K562 (cell line): Measurements from ENCODE around the gene CD99L2. TPM values are rescaled to one million over a fixed set of nuclear protein-coding genes. Genes with fewer than 3 reads are reported as not detected.

Experiments used
- ATAC-seq: fragments of 200-7000 bp; cut with Tn5 transposase; 3 replicates; pipeline ENCODE4 v1.9.1; 2020; ENCODE audit warnings: moderate library complexity
- BruUV-seq: library from RNA; stranded (reverse); fragments of 400-500 nt; replicated peaks from 2 replicates; lab custom pipeline; 2021; lab: Mats Ljungman, UMichigan
- CTCF ChIA-PET: fragments of 300-600 bp; formaldehyde crosslinking; extraction: SDS; loops from one replicate; lab custom pipeline; 2021; ENCODE audit warnings: low intra/inter-chr PET ratio; lab: Yijun Ruan, JAX
- POLR2A ChIA-PET: fragments of 300-600, 350-650 bp; sonication (Branson Sonifier 250); formaldehyde crosslinking; extraction: SDS; loops from one replicate; lab custom pipeline; 2021; ENCODE audit warnings: antibody characterized with exemption, inconsistent platforms; lab: Yijun Ruan, JAX
- DNase-seq, 4 experiments: peaks; one replicate each; pipeline versions ENCODE4 v3.0.0 to v3.0.0-alpha.2; 2011 to 2018; ENCODE audit warnings: low spot score in 3 of 4, mixed read lengths in 3 of 4; ENCODE audit errors: extremely low read depth in 1 of 4
- FAIRE-seq: peaks from 2 replicates; lab custom pipeline; 2011; peaks lifted over from hg19 to GRCh38; lab: Jason Lieb, UNC
- H2AFZ ChIP-seq: 2 replicates; pipeline ENCODE4 v1.6.0; 2011; ENCODE audit warnings: low read depth, low read length, control low read depth, inconsistent platforms
- H3K27ac ChIP-seq: fragments of 200-600 bp; 3 replicates; pipeline ENCODE4 v1.8.0; 2011; ENCODE audit warnings: low read depth, mild to moderate bottlenecking, control low read depth, inconsistent platforms, low read length, moderate library complexity, mixed read lengths; ENCODE audit errors: extremely low read depth
- H3K27me3 ChIP-seq, 2 experiments: fragments of 300-600 bp in 1 of 2; 2 replicates in 1 of 2; 3 replicates in 1 of 2; pipeline versions ENCODE4 v1.6.0 to v1.8.0; 2011; ENCODE audit warnings: inconsistent platforms in 2 of 2, low read length in 2 of 2, mild to moderate bottlenecking in 1 of 2, mixed read lengths in 1 of 2, moderate library complexity in 1 of 2; ENCODE audit not compliant: control insufficient read depth in 2 of 2, insufficient read depth in 2 of 2
- H3K36me3 ChIP-seq: fragments of 300-600 bp; 3 replicates; pipeline ENCODE4 v1.8.0; 2011; ENCODE audit warnings: mild to moderate bottlenecking, low read length, inconsistent platforms; ENCODE audit not compliant: control insufficient read depth, insufficient read depth
- H3K4me1 ChIP-seq, 2 experiments: fragments of 200-600 bp in 1 of 2; replicated peaks in 1 of 2; 2 replicates in 1 of 2; 3 replicates in 1 of 2; pipeline versions ENCODE4 v1.5.1 to v1.8.0; 2011; ENCODE audit warnings: inconsistent platforms in 2 of 2, low read length in 2 of 2, mild to moderate bottlenecking in 1 of 2, mixed read lengths in 1 of 2, moderate library complexity in 1 of 2; ENCODE audit not compliant: control insufficient read depth in 2 of 2, insufficient read depth in 2 of 2
- H3K4me2 ChIP-seq: 2 replicates; pipeline ENCODE4 v1.6.1; 2011; ENCODE audit warnings: low read length, control low read depth, inconsistent platforms, mixed read lengths; ENCODE audit not compliant: insufficient read depth
- H3K4me3 ChIP-seq: fragments of 200-600 bp; sonication (generic), shearing (Covaris generic); 2 replicates; pipeline ENCODE4 v1.5.1; 2016; ENCODE audit warnings: control low read depth, inconsistent platforms
- H3K79me2 ChIP-seq: fragments of 200-600 bp; 3 replicates; pipeline ENCODE4 v1.8.0; 2011; ENCODE audit warnings: low read length, inconsistent platforms; ENCODE audit not compliant: control insufficient read depth, insufficient read depth
- H3K9ac ChIP-seq, 2 experiments: 2 replicates each; pipeline versions ENCODE4 v1.6.0 to v1.6.1; 2011; ENCODE audit warnings: low read depth in 2 of 2, low read length in 2 of 2, control low read depth in 1 of 2, inconsistent platforms in 1 of 2, mild to moderate bottlenecking in 1 of 2, mixed read lengths in 1 of 2; ENCODE audit not compliant: insufficient read depth in 1 of 2
- H3K9me1 ChIP-seq: one replicate; pipeline ENCODE4 v1.6.0; 2011; ENCODE audit warnings: inconsistent platforms, mild to moderate bottlenecking, low read length, moderate library complexity; ENCODE audit not compliant: control insufficient read depth, insufficient read depth
- H3K9me3 ChIP-seq: replicated peaks from 2 replicates; pipeline ENCODE4 v1.5.1; 2011; ENCODE audit warnings: low read depth, low read length, inconsistent platforms; ENCODE audit not compliant: control insufficient read depth, insufficient read depth
- H4K20me1 ChIP-seq: replicated peaks from 2 replicates; pipeline ENCODE4 v1.6.1; 2011; ENCODE audit warnings: low read length, inconsistent platforms, mixed read lengths; ENCODE audit not compliant: control insufficient read depth, insufficient read depth
- HNRNPH1 ChIP-seq: fragments of 200-400 bp; formaldehyde crosslinking; optimal IDR thresholded peaks from 2 replicates; pipeline ENCODE3; 2017; ENCODE audit warnings: low read depth, mild to moderate bottlenecking, low read length, moderate library complexity
- KHSRP ChIP-seq: fragments of 450-650 bp; IDR thresholded peaks from 2 replicates; pipeline ENCODE4 v1.6.1; 2017
- MEIS2 ChIP-seq: fragments of 450-650 bp; IDR thresholded peaks from 2 replicates; pipeline ENCODE4 v1.6.1; 2014; ENCODE audit warnings: mild to moderate bottlenecking; ENCODE audit not compliant: partially characterized antibody
- MTA1 ChIP-seq: fragments of 450-650 bp; IDR thresholded peaks from 2 replicates; pipeline ENCODE4 v1.6.1; 2017; ENCODE audit warnings: borderline replicate concordance
- MTA2 ChIP-seq: fragments of 450-650 bp; IDR thresholded peaks from 2 replicates; pipeline ENCODE4 v1.6.1; 2016; ENCODE audit warnings: low read depth
- NFATC3 ChIP-seq: fragments of 450-650 bp; IDR thresholded peaks from 2 replicates; pipeline ENCODE4 v1.6.1; 2017; ENCODE audit warnings: mild to moderate bottlenecking
- NR2C2 ChIP-seq, 2 experiments: fragments of 200-800 bp in 1 of 2; sonication (Bioruptor generic) in 1 of 2; sonication (generic) in 1 of 2; formaldehyde crosslinking in 1 of 2; IDR thresholded peaks; 2 replicates each; pipeline versions ENCODE4 v1.6.1 to v1.8.0; 2016 to 2022; ENCODE audit warnings: mild to moderate bottlenecking in 1 of 2, missing compliant biosample characterization in 1 of 2, missing genetic modification characterization in 1 of 2, missing genetic modification reagents in 1 of 2
- NR4A1 ChIP-seq, 2 experiments: fragments of 250-450 bp in 1 of 2; fragments of 450-650 bp in 1 of 2; sonication (Bioruptor Pico) in 1 of 2; IDR thresholded peaks; 2 replicates each; pipeline versions ENCODE4 v1.4.0 to v1.6.1; 2016 to 2020; ENCODE audit warnings: mild to moderate bottlenecking in 2 of 2, missing compliant biosample characterization in 1 of 2, missing genetic modification characterization in 1 of 2, moderate library complexity in 1 of 2
- RBM17 ChIP-seq: fragments of 200-400 bp; formaldehyde crosslinking; IDR thresholded peaks from 2 replicates; pipeline ENCODE4 v1.6.1; 2017; ENCODE audit warnings: low read depth, mild to moderate bottlenecking, low read length, borderline replicate concordance
- TAF9B ChIP-seq: fragments of 450-650 bp; IDR thresholded peaks from 2 replicates; pipeline ENCODE4 v1.6.1; 2018; ENCODE audit warnings: mild to moderate bottlenecking; ENCODE audit not compliant: partially characterized antibody
- TCFL5 ChIP-seq: fragments of 250-450 bp; sonication (Bioruptor Pico); conservative IDR thresholded peaks from 2 replicates; pipeline ENCODE4 v1.6.1; 2021; ENCODE audit warnings: mild to moderate bottlenecking, moderate library complexity, matching md5 sums
- ZNF707 ChIP-seq: fragments of 250-450 bp; sonication (Bioruptor Pico); conservative IDR thresholded peaks from 2 replicates; pipeline ENCODE4 v1.8.0; 2022; ENCODE audit warnings: inconsistent platforms, mild to moderate bottlenecking, moderate library complexity
- WGBS: fragments of 100-300 bp; shearing (Covaris generic); methylation state at CpG from one replicate; pipeline ENCODE4 v1.1.6; 2016; ENCODE audit warnings: low coverage, mixed read lengths; ENCODE audit not compliant: insufficient coverage; ENCODE audit errors: missing lambda C conversion rate; 5-methylcytosine and 5-hydroxymethylcytosine counted together
- in situ Hi-C: fragments of 300-500 bp; cut with MboI; formaldehyde crosslinking; loops from 4 replicates; pipeline ENCODE4 v1.15.0; 2018; ENCODE audit warnings: inconsistent platforms, mixed read lengths
- intact Hi-C: fragments of 100-400 bp; cut with micrococcal nuclease; formaldehyde crosslinking; loops from 2 replicates; pipeline ENCODE4 v1.14.2; 2022
- polyA plus RNA-seq, 8 experiments: library from polyadenylated mRNA; depleted of rRNA in 4 of 8; stranded (reverse) in 5 of 8; unstranded in 3 of 8; fragments of >200 nt; fragmentation: Nextera tagmentation in 2 of 8; fragmentation: Illumina TruSeq in 1 of 8; extraction: Ambion mirVana in 2 of 8; extraction: Trizol in 1 of 8; gene quantifications; 2 replicates each; pipeline versions ENCODE4 v1.2.1 to v1.2.3, GENCODE V29; 2011 to 2014; ENCODE audit warnings: inconsistent platforms in 1 of 8, missing spikeins in 1 of 8
- total RNA-seq, 7 experiments: library from RNA; depleted of rRNA in 6 of 7; stranded (reverse); fragments of >200 nt in 6 of 7; fragmentation: Illumina TruSeq in 2 of 7; extraction: Trizol in 2 of 7; gene quantifications; 2 replicates each; pipeline versions ENCODE4 v1.2.1 to v1.2.3, GENCODE V29; 2011 to 2021; ENCODE audit warnings: low replicate concordance in 1 of 7

CD99L2 gene
- total and polyA plus RNA-seq, 9 of the 15 experiments (the other 6 are each of a cell fraction or from before 2014, with no cell fraction given): 0.76 to 19.0 (median 11.9) TPM

DNA sequence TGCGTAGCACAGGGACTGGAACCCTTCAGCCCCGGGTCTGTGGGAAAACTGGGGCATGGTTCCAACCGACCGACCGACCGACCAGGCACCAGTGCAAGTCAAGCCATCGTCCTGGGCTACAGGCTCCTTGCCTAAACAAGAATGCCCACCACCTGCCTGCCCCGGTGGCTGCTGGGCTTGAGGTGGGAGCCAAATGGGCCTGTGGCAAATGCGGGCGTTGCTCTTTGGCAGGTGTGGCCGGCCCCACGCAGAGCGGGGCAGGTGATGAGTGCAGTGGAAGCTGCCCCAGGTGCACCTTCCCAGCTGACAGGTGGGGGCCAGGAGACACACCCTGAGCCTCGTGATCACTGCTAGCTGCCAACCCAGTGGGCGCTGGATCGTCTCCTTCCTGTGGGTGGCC is 127.4 kb downstream of the CD99L2 start:
- DNase-seq (no peak), ATAC-seq (no peak), FAIRE-seq (no peak)
- H2AFZ ChIP-seq: no peak overlapping the region
- peaks cover 16 to 22% of the 10 kb centered on the region in 2 experiments; a peak in 4 of 5 replicates for H3K4me1 ChIP-seq
- H3K9me1 ChIP-seq: no peaks in the 10 kb centered on the region
- no peak overlapping the region for H3K27ac ChIP-seq
- H3K79me2 ChIP-seq: no peaks in the 10 kb centered on the region
- no peaks in the 10 kb centered on the region for H3K36me3 ChIP-seq
- H3K27me3 ChIP-seq: no peaks in the 10 kb centered on the region
- BruUV-seq: no TSS peak
- in situ Hi-C loops (loop anchor here (10.0 to 25.0 kb wide), 2 partner anchors 314 to 916 kb away; partner anchors contain the start of gene PRRG3), intact Hi-C loops (loop anchor here (10.0 kb wide), 1 partner anchor 914 kb away; no protein-coding TSS in a partner anchor)
- H3K4me2 ChIP-seq: no peak overlapping the region
- POLR2A ChIA-PET: no interaction called here
- no peaks in the 10 kb centered on the region for H3K9me3 ChIP-seq
- WGBS: 45% methylated on average over 13 of the region's 16 CpGs
- H3K9ac ChIP-seq: no peak overlapping the region
- H4K20me1 ChIP-seq: no peaks in the 10 kb centered on the region
- CTCF ChIA-PET: no interaction called here
- no peak overlapping the region for H3K4me3 ChIP-seq
- TF ChIP-seq RBM17 (no peak), HNRNPH1 (no peak), ZNF707 (no peak), MEIS2 (no peak), TCFL5 (no peak), KHSRP (no peak), TAF9B (no peak), MTA1 (no peak), NR4A1 (CRISPR knock-in tag; IDR thresholded peaks at IDR 0.05) (no peak), NR4A1 (tag; IDR thresholded peaks at IDR 0.05) (no peak), NFATC3 (no peak), NR2C2 (CRISPR knock-in tag; IDR thresholded peaks at IDR 0.05) (no peak), NR2C2 (tag; IDR thresholded peaks at IDR 0.05) (no peak), MTA2 (no peak)
